HG03280 (cell line): ENCODE results near the gene TRNT1.

Experiments
- ATAC-seq: cut with Tn5 transposase; IDR thresholded peaks from one replicate; pipeline ENCODE4 v1.9.1; 2021; ENCODE audit warnings: mild to moderate bottlenecking, moderate library complexity; ENCODE audit not compliant: unreplicated experiment

TRNT1 gene

DNA sequence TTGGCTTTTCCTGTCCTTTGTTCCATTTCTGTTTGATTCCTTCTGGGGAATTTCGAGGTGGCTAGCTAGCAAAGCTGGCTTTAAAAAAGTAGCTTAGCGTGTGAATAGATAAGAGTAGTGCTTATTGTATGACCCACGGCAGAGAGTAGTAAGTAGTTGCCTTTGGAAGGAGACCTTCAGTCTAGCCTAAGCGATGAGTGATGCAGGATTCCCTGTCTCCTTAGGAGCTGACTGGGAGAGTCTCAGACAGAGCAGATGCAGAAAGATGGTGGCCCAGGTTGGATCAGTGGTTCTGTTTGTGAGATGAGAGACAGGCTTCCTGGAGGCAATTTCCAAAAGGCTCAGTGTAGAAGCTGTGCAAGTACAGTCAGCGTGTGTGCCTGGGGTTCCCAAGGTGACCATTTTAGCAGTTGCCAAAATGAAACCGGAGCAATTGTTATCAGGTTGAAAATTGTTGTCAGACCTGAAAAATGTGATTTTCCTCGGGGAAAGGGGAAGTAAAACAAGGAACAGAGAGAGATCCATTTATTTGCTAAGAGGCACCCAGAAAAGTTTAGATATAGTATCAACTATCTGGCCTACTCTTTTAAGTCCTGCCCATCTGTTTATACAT is 15.9 kb upstream of the TRNT1 start:
- no peak for ATAC-seq

DNA sequence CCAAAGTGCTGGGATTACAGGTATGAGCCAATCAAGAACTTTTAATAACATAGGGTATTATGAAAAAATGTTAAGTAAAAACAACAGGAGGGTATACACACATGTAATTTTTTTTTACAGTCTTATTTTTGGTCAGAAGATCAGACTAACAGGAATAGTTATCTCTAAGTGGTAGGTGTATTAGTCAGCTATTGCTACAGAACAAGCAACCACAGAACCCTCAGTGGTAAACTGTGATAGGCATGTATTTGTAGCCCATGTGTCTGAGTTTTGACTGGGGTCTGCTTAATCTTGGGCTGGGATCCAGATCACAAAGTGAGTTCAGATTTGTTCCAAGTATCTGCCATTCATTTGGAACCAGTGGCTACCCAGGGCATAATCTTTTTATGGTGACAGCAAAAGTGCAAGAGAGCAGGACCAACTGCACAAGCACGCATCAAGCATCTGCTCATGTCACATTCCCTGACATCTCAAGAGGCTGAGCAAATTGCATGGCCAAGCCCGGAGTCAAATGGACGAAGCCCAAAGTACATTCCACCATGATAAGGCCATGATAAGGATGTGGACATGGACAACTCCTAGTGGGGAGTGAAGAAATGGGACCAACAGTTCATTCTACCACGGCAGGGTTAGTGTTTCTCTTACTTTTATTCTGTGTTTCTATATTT is 13.6 kb upstream of the TRNT1 start:
- no peak for ATAC-seq

DNA sequence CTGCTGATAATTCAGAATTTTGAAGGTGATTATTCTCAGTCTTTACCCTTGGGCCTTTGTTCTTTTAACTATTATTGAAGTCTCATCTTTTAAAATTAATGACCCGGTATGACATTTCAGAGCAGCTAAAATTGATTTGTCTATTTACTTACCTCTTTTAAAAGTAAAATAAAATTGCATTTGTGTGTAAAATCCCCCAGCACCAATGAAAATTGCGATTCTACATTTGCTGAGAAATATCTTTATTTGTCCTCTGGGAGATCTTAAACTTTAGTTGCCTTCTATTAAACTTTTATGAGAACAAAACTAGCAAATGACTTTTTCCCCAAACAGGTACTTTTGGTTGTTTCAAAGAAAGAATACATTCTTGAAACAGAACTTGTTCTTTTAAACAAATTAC is 9.1 kb upstream of the TRNT1 start:
- ATAC-seq: no peak

DNA sequence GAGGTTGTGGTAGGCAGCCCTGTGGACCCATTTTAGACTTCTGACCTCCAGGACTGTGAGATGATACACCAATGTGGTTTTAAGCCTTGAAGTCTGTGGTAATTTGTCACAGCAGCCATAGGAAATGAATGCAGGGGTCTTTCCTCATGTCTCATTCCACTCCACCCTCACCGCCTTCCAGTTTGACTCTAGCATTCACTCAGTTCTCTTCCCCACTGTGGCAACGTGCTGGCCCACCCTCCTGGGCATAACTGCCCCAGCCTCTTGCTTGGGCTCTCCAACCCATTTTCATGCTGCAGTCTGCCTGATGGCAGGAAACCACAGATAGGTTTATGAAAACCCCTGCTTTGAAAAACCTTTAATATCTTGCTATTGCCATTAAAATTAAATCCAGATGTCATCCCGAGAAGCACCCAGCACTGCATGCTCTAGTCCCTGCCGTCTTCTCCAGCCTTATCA is 7.3 kb upstream of the TRNT1 start:
- ATAC-seq: no peak

DNA sequence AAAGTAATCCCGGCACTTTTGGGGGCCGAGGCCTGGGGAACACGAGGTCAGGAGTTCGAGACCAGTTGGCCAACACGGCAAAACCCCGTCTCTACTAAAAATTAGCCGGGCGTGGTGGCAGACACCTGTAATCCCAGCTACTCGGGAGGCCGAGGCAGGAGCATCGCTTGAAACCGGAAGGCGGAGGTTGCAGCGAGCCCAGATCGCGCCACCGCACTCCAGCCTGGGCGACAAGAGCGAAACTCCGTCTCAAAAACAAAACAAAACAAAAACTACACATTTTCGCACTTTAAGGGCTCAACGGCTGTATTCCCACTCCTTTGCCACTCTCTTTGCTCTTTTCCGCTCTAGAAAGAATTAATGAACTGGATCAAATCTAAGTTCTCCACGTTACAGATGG is 763 bp upstream of the TRNT1 start:
- ATAC-seq: no peak

DNA sequence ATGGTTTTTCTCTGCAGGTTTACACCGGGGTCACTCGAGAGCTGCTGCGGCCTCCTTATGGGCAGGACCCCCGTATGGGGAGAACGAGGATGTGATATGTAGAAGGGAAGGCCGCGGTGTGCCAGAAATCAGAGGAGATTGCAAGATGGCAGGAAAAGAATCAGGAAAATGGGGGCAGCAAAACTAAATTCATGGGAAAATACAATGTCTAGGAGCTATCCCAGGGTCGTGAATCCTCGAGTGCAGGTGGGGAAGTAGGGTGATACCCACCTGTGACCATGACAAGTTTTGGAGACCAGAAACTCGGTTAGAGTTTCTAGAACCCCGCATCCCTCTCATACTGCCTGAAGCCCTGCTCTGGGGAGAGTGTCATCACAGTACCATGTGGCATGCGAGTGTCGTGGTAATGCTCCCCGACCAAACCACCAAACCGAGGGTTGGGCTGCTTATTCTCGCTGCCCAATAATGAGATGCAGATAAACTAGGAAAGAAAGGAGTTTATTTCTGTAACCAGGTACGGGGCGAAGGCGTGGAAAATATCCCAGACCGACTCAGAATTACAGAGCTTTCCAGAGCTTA is 781 bp downstream of the TRNT1 start:
- peak; percentile 20 for ATAC-seq

DNA sequence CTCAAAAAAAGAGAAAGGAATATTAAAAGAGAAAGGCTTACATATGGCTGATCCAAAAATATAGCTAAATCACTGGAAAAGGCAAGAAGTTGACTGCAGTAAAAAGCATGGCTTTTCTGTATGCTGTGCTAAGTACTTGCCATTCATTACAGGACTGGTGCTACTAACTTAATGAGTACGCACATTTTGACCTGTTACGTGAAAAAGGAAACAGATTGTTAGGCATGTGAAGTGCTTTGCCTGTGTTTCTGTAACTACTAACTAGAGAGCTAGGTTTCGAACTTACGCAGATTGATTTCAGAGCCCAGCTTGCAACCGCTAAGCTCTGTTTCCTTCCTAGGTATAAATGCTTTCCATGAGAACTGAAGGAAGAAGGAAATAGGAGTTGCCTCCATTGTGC is 2.8 kb downstream of the TRNT1 start:
- ATAC-seq: no peak

DNA sequence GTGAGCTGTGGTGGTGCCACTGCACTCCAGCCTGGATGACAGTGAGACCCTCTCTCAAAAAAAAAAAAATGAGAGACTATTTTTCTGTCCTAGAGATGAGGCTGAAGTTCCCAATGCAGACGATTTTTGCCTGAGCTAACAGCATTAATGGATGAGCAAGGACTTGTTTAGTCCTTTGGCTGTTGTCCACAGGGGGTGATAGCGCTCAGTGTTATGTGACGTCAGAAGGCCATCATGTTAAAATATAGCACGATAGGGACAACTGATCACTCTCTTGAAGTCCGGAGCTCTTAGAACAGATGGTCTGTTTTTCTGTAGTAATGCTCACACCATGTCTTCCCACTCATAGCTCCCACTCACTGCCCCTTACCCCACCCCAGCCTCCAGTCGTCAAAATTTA is 6.8 kb downstream of the TRNT1 start:
- no peak for ATAC-seq

DNA sequence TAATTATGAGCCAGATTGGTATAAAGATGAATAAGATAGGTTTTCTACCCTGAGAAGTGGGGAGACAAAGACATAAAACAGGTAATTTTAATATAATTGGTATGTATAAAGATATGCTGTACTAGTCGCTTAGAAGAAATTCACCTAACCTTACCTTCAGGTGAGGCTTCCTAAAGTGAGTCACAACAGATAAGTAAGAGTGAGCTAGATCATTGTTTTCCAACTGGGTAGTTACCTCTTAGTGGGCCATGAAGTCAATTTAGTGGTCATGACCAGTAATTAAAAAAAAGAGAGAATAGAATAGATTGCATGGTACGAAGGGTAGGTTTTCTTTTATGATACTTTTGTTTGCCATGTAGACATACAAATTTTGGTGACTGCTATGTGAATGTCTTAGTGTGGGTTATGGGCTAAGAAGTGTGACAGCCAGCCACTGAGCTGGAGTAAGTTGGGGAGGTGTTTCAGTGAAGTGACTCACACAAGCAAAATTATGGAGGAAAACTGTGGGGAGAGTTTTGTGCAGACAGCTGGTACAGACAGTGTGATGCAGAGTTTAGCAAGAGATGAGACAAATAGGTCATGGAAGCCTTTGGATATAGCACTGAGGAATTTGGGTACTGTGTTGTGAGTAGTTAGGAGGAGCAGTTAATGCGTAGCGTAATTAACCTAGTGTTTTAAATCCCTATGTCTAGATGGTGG is 8.2 kb downstream of the TRNT1 start:
- ATAC-seq: no peak

DNA sequence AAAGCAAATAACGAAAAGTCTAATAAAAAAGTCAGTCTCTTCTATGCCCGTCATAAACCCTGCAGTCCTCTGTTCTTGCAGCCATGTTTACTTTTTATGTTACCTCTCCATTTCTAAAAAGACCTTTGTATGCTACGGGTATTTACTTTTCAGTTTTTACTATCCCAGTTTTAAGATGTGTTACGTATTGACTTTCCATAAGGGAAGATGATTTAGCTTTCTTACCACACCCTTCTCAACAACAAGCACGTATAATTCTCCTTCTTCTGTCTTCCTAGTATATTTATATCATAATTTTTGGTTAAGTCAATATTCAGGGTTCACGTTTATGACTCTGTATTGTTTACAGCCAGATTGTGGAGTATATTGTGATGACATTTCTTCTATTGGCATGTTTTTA is 10.8 kb downstream of the TRNT1 start:
- ATAC-seq: no peak

DNA sequence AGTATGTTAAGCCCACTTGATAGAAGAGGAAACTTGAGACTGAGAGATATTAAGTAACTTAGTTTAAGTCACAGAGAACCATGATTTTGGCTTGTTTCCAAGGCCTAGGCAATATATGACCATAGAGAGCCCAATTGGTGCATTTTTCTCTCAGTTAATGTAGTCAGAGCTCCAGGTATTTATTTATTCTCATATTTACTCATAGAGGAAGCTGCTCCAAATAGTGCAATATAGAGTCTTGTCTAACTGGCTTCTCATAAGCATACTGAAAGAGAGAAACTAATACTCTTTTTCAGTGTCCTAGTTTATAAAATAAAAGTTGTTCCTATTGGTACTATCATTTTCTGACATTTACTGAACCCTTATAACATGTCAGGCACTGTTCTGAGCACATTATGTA is 15.2 kb downstream of the TRNT1 start:
- ATAC-seq: no peak

DNA sequence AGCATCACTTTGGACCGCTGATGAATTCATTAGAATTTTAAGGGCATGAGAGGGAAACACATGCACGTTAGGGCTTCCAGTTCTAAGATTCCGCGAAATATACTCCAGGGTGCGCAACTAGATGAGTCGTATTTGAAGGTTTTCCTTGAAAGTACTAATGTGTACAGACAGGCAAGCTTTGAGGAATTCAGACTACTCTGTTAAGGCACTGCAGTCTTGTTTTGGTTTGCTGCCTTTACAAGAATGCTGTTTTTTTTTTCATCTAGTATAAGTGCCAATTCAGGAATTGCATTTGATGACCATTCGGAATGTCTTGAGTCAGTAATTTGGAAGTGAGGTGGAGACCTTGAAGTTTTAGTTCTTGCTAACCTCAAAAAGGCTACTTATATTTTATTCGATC is 19.1 kb downstream of the TRNT1 start:
- ATAC-seq: no peak

DNA sequence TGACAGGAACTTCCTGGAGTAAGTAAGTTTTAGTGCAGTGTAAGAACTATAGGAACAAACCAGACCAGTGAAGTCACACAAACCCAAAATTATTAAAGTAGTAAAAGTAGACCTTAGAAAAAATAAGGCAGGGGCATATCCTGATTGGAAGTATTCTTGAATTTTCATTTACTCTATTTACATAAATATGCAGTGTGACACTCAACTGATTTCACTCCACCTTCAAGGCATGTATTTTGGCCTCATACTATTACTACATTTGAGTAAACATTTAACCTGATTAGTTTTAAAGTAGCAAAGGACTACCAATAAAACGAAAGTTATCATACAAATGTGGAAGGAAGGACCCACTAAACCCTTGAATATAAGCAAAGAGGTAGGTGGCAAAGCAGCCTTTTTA is 22.8 kb downstream of the TRNT1 start:
- ATAC-seq: no peak

DNA sequence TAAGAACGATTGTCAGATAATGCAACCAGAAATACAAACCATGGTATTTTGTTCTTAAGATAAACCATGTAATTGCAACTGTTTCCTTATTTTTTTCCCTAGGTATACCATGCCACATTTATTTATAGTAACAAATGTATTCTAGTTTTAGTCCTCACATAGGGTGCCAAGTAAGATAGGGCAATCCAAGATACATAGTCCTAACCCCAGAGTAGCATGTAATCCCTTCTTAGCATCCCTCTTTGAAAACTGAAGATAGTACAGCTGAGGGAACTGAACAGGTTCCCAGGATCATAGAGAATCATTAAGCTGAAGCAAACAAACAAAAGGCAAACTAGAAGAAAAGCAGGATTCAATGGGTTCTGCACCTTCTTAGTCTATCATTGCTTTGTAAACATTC is 24.8 kb downstream of the TRNT1 start:
- ATAC-seq: no peak

DNA sequence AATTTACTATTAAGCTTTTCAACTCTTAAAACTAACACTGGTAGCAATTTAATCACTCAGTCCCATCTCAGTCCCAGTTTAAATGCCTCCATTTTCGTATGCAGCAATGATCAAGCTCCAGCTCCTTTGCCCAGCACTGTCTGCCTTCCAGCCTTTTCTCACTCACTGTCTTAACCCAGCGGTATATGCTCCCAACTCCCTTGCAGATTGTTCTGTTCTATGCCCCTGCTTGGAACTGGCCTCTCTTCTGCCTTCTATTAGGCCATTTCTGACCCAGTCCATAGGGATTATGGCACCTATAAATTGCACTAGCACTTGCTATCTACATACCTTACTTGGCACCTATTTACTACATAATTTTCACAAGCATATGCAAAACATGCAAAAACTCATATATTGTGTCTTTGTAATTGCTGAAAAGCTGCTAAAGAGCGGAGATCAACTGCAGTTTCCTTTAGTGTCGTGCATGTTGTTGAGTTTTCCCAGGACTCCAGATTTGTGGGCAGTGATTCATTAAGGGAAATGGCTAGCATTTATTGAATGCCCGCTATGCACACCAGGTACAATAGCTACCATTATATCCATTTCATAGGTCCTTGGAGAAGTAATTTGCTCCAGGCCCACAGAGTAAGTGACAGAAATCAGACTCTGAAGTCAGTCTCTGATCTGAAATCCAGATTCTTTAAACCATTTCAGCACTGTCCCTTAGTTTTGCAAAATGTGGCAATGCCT is 28.3 kb downstream of the TRNT1 start:
- ATAC-seq: no peak

DNA sequence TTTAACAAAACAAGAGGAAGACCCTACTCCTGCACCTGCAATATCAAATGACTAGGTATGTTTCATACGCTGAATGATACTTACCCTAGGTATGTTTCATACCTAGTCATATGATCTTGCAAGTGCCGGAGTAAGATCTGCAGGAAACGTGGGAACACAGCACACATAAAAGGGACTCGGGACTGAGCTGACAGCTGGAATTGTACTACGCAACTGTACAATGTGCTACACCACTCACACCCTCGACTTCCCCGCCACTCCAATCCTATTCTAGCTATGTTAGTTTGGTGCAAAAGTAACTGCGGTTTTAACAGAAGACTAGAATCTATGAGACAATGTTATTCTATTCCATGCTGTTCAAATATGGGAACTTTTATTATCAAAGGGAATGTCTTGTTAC is 30.7 kb downstream of the TRNT1 start:
- no peak for ATAC-seq

DNA sequence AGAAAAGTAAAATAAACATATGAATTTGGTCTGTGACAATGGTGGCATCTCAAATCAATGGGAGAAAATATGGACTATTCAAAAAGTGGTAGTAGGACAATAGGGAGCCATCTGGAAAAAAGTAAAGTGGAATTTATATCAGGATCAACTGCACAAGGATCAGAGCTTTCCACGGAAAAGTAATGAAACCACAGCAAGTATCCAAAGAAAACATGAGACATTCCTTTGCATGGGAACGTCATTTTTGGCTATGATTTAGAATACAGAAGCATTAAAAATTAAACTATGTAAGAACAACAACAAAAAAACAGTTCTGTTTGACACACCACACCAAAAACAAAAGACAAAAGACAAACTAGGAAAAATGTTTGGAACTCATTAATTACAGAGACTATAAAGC is 34.1 kb downstream of the TRNT1 start:
- no peak for ATAC-seq

DNA sequence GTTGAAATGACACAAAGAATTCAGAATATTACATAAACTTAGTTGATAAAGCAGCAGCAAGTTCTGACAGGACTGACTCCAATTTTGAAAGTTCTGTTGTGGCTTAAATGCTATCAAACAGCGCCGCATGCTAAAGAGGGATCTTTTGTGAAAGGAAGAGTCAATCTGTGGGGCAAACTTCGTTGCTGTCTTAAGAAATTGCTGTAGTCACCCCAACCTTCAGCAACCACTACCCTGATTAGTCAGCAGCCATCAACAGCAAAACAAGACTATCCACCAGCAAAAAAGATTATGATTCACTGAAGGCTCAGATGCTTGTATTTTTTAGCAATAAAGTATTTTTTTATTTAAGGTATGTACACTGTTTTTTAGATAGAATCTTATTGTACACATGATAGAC is 38.5 kb downstream of the TRNT1 start:
- ATAC-seq: no peak

DNA sequence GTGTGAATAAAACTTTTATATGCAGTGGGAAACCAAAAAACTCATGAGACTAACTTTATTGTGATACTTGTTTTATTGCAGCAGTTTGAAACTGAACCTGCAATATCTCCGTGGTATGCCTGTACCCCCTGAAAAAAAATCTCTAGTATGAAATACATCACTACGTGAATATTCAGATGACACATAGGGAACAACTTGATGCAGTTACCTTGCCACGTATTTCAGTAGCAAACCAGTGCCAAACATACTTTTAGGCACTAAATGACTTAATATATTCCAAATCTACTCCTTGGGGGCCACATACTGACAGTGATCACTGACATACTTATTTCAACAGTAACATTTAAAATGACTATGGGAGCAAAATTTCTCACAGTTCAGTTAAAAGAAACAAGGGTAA is 38.9 kb downstream of the TRNT1 start:
- ATAC-seq: no peak

DNA sequence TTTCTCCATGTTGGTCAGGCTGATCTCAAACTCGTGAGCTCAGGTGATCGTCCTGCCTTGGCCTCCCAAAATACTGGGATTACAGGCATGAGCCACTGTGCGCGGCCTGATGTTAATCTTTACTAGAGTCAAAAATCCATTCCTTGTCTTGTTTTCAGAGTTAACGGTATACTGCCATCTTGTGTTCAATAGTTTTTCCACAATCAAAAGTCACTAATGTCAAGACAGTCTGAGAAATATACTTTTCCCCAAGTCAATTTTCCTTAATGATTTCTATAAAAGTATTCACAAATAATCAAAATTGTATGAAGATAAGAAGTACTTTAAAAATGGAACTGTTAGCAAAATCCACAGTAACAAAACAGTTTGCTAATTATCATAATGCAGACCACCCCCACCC is 44.3 kb downstream of the TRNT1 start:
- no peak for ATAC-seq

DNA sequence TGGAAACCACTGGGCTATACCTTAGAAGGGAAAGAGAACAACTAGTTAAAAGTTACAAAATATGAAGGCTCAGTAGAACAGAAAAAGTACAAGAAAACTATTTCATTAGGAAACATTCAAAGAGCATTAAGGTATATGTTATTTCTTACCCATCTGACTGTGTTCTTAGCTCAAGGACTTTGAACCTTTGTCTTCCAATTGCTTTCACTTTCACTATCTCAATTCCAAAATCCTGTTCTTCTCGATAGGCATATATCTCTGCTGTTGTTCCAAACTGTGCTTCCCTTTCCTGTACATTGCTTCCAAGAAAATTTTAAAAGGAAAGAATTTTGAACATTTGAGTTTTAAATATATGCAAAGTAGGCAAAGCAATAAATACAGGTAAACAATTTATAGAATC is 45.9 kb downstream of the TRNT1 start:
- no peak for ATAC-seq
